Hematopoietic multipotent progenitor cell treated with erythropoietin and hydrocortisone succinate and interleukin-3 and kit ligand, for 17 days (in vitro differentiated cells): Measurements from ENCODE around the gene NCAPD3.

Experiments used
- DNase-seq: peaks from one replicate; pipeline ENCODE4 v3.0.0-alpha.2; 2015; ENCODE audit warnings: low spot score

NCAPD3 gene

GRCh38 chr11:134253188-134253993 lies 29.6 kb upstream of the NCAPD3 start, which contains the start of the genes ACAD8 and THYN1:
Gene ACAD8 (plus strand): TSS chr11:134253568. CDS start chr11:134253601, 33 bp downstream.
Gene THYN1 (minus strand): TSS chr11:134253352. CDS start chr11:134252882, 470 bp downstream.
- peak; percentile 91 for DNase-seq

GRCh38 chr11:134252346-134253187 lies 28.8 kb upstream of the NCAPD3 start:
- no peak for DNase-seq

- no peak for DNase-seq
Observed at GRCh38 chr11:134250675-134251074, 26.9 kb upstream of the NCAPD3 start.

GRCh38 chr11:134250246-134250645 lies 26.5 kb upstream of the NCAPD3 start:
- DNase-seq: no peak

GRCh38 chr11:134248910-134249480 lies 25.2 kb upstream of the NCAPD3 start:
- no peak for DNase-seq

GRCh38 chr11:134246678-134247077 lies 22.9 kb upstream of the NCAPD3 start:
- no peak for DNase-seq

- no peak for DNase-seq
Observed at GRCh38 chr11:134246100-134246499, 22.3 kb upstream of the NCAPD3 start.

GRCh38 chr11:134245434-134245833 lies 21.7 kb upstream of the NCAPD3 start:
- DNase-seq: no peak

GRCh38 chr11:134244593-134244992 lies 20.8 kb upstream of the NCAPD3 start:
- DNase-seq: no peak

GRCh38 chr11:134243913-134244312 lies 20.1 kb upstream of the NCAPD3 start:
- DNase-seq: no peak

GRCh38 chr11:134242376-134242775 lies 18.6 kb upstream of the NCAPD3 start:
- no peak for DNase-seq

GRCh38 chr11:134240592-134240991 lies 16.8 kb upstream of the NCAPD3 start:
- DNase-seq: no peak

- no peak for DNase-seq
Observed at GRCh38 chr11:134238956-134239355, 15.2 kb upstream of the NCAPD3 start.

GRCh38 chr11:134237557-134237922 lies 13.8 kb upstream of the NCAPD3 start:
- no peak for DNase-seq

GRCh38 chr11:134236834-134237556 lies 13.2 kb upstream of the NCAPD3 start:
- DNase-seq: no peak

GRCh38 chr11:134235399-134235798 lies 11.6 kb upstream of the NCAPD3 start:
- no peak for DNase-seq

- DNase-seq: peak; percentile 51
Observed at GRCh38 chr11:134233729-134234179, 10.0 kb upstream of the NCAPD3 start.

- no peak for DNase-seq
Observed at GRCh38 chr11:134231958-134232659, 8.3 kb upstream of the NCAPD3 start.

GRCh38 chr11:134230339-134230738 lies 6.6 kb upstream of the NCAPD3 start:
- no peak for DNase-seq

- DNase-seq: no peak
Observed at GRCh38 chr11:134229126-134229790, 5.5 kb upstream of the NCAPD3 start.

GRCh38 chr11:134228625-134229024 lies 4.9 kb upstream of the NCAPD3 start:
- no peak for DNase-seq
